A549 (cell line): ENCODE measurements around the gene KIF3B. TPM values are rescaled to one million over a fixed set of nuclear protein-coding genes. Genes with fewer than 3 reads are reported as not detected.

Source experiments
- ATAC-seq, 2 experiments: fragments of 200-7000 bp in 1 of 2; fragments of >200 bp in 1 of 2; cut with Nextera tagmentation in 1 of 2; cut with Tn5 transposase in 1 of 2; 3 replicates each; pipeline versions ENCODE4 v1.8.0 to v1.9.1; 2018 to 2020; ENCODE audit warnings: mild to moderate bottlenecking in 1 of 2, moderate library complexity in 1 of 2
- CTCF ChIA-PET: fragments of 300-600 bp; sonication (Branson Sonifier 250); formaldehyde crosslinking; extraction: SDS; loops from one replicate; lab custom pipeline; 2021; ENCODE audit warnings: antibody characterized with exemption, inconsistent platforms; lab: Yijun Ruan, JAX
- POLR2A ChIA-PET: fragments of 350-600 bp; formaldehyde crosslinking; extraction: SDS; loops from one replicate; lab custom pipeline; 2021; ENCODE audit warnings: antibody characterized with exemption, inconsistent platforms; lab: Yijun Ruan, JAX
- DNase-seq, 2 experiments: peaks; one replicate each; pipeline versions ENCODE4 v3.0.0 to v3.0.0-alpha.2; 2011 to 2016; ENCODE audit warnings: low read depth in 1 of 2, low spot score in 1 of 2
- FAIRE-seq: peaks from 2 replicates; lab custom pipeline; 2011; peaks lifted over from hg19 to GRCh38; lab: Jason Lieb, UNC
- H3K27ac ChIP-seq, 2 experiments: fragments of >200 bp; sonication (Bioruptor Twin); formaldehyde crosslinking; 3 replicates each; pipeline ENCODE4 v1.5.1; 2016 to 2017
- H3K4me1 ChIP-seq: fragments of >200 bp; sonication (Bioruptor Twin); formaldehyde crosslinking; 3 replicates; pipeline ENCODE4 v1.6.1; 2016
- H3K4me2 ChIP-seq: fragments of >200 bp; sonication (Bioruptor Twin); formaldehyde crosslinking; 3 replicates; pipeline ENCODE4 v1.6.1; 2016
- H3K4me3 ChIP-seq: fragments of >200 bp; sonication (Bioruptor Twin); formaldehyde crosslinking; 3 replicates; pipeline ENCODE4 v1.5.1; 2016
- H3K9me3 ChIP-seq: fragments of >200 bp; sonication (Bioruptor Twin); formaldehyde crosslinking; 3 replicates; pipeline ENCODE4 v1.6.1; 2016
- CBX2 ChIP-seq: fragments of 200-600 bp; sonication (generic); IDR thresholded peaks from 2 replicates; pipeline ENCODE4 v1.6.1; 2016; ENCODE audit warnings: low read depth, mild to moderate bottlenecking, borderline replicate concordance
- CBX8 ChIP-seq: fragments of 200-600 bp; sonication (generic); IDR thresholded peaks from 2 replicates; pipeline ENCODE4 v1.6.1; 2016
- CEBPB ChIP-seq, 2 experiments: fragments of >200 bp in 1 of 2; sonication (Bioruptor Twin) in 1 of 2; formaldehyde crosslinking in 1 of 2; IDR thresholded peaks; 2 replicates each; pipeline ENCODE4 v1.6.1; 2012 to 2016
- EHF ChIP-seq: fragments of 250-450 bp; sonication (Bioruptor Pico); IDR thresholded peaks from 2 replicates; pipeline ENCODE4 v1.5.0; 2020; ENCODE audit warnings: mild to moderate bottlenecking
- EHMT2 ChIP-seq: fragments of 200-600 bp; sonication (generic); IDR thresholded peaks from 2 replicates; pipeline ENCODE4 v1.6.1; 2016; ENCODE audit warnings: antibody characterized with exemption, low read depth, mild to moderate bottlenecking, moderate library complexity
- HDAC2 ChIP-seq: fragments of 200-600 bp; sonication (generic); IDR thresholded peaks from 2 replicates; pipeline ENCODE4 v1.6.1; 2016
- HOXA7 ChIP-seq: fragments of 250-450 bp; sonication (Bioruptor Pico); IDR thresholded peaks from 2 replicates; pipeline ENCODE4 v1.5.0; 2020; ENCODE audit warnings: mild to moderate bottlenecking, moderate library complexity
- HOXB5 ChIP-seq: fragments of 250-450 bp; sonication (Bioruptor Pico); IDR thresholded peaks from 2 replicates; pipeline ENCODE4 v1.5.0; 2020; ENCODE audit warnings: mild to moderate bottlenecking, moderate library complexity
- KDM5A ChIP-seq: fragments of 200-600 bp; sonication (generic); IDR thresholded peaks from 2 replicates; pipeline ENCODE4 v1.6.1; 2016; ENCODE audit warnings: antibody characterized with exemption, mild to moderate bottlenecking
- MAFK ChIP-seq: fragments of 450-650 bp; IDR thresholded peaks from 2 replicates; pipeline ENCODE4 v1.6.1; 2014; ENCODE audit not compliant: partially characterized antibody
- MYC ChIP-seq: IDR thresholded peaks from 2 replicates; pipeline ENCODE4 v1.6.1; 2012; ENCODE audit warnings: mild to moderate bottlenecking, inconsistent platforms, low read length, improper control_type of control experiment, borderline replicate concordance
- NFE2L2 ChIP-seq: fragments of 150-350 bp; conservative IDR thresholded peaks from 2 replicates; pipeline ENCODE4 v1.6.1; 2014; ENCODE audit warnings: low read length
- NR3C1 ChIP-seq: fragments of >200 bp; sonication (Bioruptor Twin); formaldehyde crosslinking; IDR thresholded peaks from 3 replicates; pipeline ENCODE4 v1.6.1; 2017
- POLR2A ChIP-seq: IDR thresholded peaks from 2 replicates; pipeline ENCODE4 v1.6.1; 2012; ENCODE audit warnings: mild to moderate bottlenecking, low read length
- RFX5 ChIP-seq: fragments of 450-650 bp; IDR thresholded peaks from 2 replicates; pipeline ENCODE4 v1.7.1; 2014; ENCODE audit warnings: antibody characterized with exemption, mild to moderate bottlenecking, moderate library complexity
- SREBF2 ChIP-seq: fragments of 450-650 bp; IDR thresholded peaks from 2 replicates; pipeline ENCODE4 v1.6.1; 2014; ENCODE audit warnings: mild to moderate bottlenecking, moderate library complexity
- TFCP2L1 ChIP-seq: fragments of 250-450 bp; sonication (Bioruptor Pico); IDR thresholded peaks from 2 replicates; pipeline ENCODE4 v1.5.0; 2021; ENCODE audit warnings: mild to moderate bottlenecking
- TP53 ChIP-seq: fragments of 250-450 bp; sonication (Bioruptor Pico); IDR thresholded peaks from 2 replicates; pipeline ENCODE4 v1.5.0; 2021; ENCODE audit warnings: mild to moderate bottlenecking, moderate library complexity
- ZNF302 ChIP-seq: fragments of 250-450 bp; sonication (Bioruptor Pico); IDR thresholded peaks from 2 replicates; pipeline ENCODE4 v1.9.0; 2021; ENCODE audit warnings: inconsistent platforms, mild to moderate bottlenecking, moderate library complexity
- WGBS: methylation state at CpG from one replicate; pipeline ENCODE4 v1.1.6; 2017; ENCODE audit errors: missing lambda C conversion rate; 5-methylcytosine and 5-hydroxymethylcytosine counted together
- polyA plus RNA-seq, 4 experiments: library from polyadenylated mRNA; depleted of rRNA in 3 of 4; stranded (reverse); fragments of >200 nt; fragmentation: RNase III in 1 of 4; extraction: RNeasy Plus Mini Kit Qiagen cat#74134 plus additional on column Dnase treatment in 1 of 4; gene quantifications; 2 replicates in 3 of 4; 3 replicates in 1 of 4; pipeline ENCODE4 v1.2.3, GENCODE V29; 2011 to 2017
- TF ChIP-seq, protein P1 (sequence below): IDR thresholded peaks from 2 replicates; pipeline ENCODE4 v1.6.1; 2012
- TF ChIP-seq, protein P2 (sequence below): fragments of >200 bp; sonication (Bioruptor Twin); formaldehyde crosslinking; IDR thresholded peaks from 2 replicates; pipeline ENCODE4 v1.6.1; 2016
- TF ChIP-seq, protein P3 (sequence below): fragments of 450-650 bp; IDR thresholded peaks from 2 replicates; pipeline ENCODE4 v1.6.1; 2014; ENCODE audit warnings: antibody characterized with exemption
- TF ChIP-seq, protein P4 (sequence below): fragments of 250-450 bp; sonication (Bioruptor Pico); IDR thresholded peaks from 2 replicates; pipeline ENCODE4 v1.5.0; 2020; ENCODE audit warnings: low read depth, mild to moderate bottlenecking, moderate library complexity

The KIF3B gene
- polyA plus RNA-seq, 2 of the 4 experiments (the other 2 are of a cell fraction) = 23.7 to 33.7 TPM

DNA sequence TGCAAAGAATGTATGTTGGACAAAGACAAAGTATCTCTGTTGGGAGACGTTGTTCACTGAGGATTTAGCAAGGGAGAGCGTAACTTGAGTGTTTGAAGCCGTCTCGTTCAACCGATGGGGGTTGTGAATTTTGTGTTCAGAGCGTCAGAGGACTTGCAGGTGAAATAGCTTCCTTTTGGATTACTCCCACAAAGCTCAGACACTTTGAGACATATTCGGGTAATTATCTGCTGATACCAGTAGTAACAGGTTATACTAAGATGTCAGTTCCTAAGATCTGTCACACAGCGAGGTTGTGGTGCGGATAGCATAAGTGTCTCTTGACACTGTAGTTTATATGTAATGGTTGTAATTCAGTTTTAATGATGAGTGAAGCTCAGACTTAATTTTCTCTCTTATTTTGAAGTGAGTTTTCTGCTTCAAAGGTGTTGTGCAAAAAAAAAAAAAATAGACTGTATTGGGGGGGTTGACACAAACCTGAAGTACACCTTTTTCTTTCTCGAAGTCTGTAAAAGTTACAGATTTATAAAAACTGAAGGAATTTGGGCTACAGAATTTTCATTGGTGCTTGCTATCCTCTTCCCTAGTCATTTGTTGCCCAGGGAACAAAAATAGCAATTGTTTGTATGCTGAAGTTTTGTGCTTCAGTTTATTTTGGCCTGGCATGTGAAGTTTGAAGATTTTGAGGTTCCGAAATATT lies 82.3 kb downstream of the KIF3B start:
- no peak for DNase-seq
- 34% methylated on average over 11 of the region's 11 CpGs for WGBS
- H3K4me1 ChIP-seq = peaks cover 59% of the 10 kb centered on the region

DNA sequence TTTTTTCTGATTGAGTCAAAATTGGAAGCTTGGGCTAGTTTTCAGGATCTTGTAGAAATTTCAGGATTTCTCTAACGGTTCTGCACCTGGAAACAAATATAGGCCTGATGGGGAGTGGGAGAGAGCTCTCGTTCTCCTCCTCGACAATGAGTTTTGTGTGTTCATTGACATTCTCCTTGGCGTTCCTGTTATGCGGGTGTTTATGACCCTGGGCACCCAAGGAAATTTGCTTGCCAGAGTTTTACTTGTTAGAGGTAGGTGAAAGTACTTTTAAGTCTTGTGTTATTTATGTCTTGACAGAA lies 82.8 kb downstream of the KIF3B start:
- no peak overlapping the region for H3K27ac ChIP-seq
- peak overlapping the region; percentile 86 for H3K4me2 ChIP-seq
- FAIRE-seq (no peak), ATAC-seq (no peak), DNase-seq (no peak)
- no peak for TF ChIP-seq CBX2
- no peak for TF ChIP-seq MYC
- TF ChIP-seq, protein P1, sequence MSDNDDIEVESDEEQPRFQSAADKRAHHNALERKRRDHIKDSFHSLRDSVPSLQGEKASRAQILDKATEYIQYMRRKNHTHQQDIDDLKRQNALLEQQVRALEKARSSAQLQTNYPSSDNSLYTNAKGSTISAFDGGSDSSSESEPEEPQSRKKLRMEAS = no peak
- no peak for TF ChIP-seq POLR2A
- TF ChIP-seq, protein P2, sequence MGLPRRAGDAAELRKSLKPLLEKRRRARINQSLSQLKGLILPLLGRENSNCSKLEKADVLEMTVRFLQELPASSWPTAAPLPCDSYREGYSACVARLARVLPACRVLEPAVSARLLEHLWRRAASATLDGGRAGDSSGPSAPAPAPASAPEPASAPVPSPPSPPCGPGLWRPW = no peak
- no peak for TF ChIP-seq EHF (CRISPR knock-in tag)
- no peak for TF ChIP-seq KDM5A
- TF ChIP-seq HDAC2 = no peak
- TF ChIP-seq HOXA7 (CRISPR knock-in tag) = no peak
- no peak for TF ChIP-seq NR3C1
- TF ChIP-seq TFCP2L1 (CRISPR knock-in tag) = no peak
- TF ChIP-seq SREBF2 = no peak
- no peak for TF ChIP-seq CBX8
- TF ChIP-seq, protein P3, sequence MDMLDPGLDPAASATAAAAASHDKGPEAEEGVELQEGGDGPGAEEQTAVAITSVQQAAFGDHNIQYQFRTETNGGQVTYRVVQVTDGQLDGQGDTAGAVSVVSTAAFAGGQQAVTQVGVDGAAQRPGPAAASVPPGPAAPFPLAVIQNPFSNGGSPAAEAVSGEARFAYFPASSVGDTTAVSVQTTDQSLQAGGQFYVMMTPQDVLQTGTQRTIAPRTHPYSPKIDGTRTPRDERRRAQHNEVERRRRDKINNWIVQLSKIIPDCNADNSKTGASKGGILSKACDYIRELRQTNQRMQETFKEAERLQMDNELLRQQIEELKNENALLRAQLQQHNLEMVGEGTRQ = no peak
- no peak for TF ChIP-seq HOXB5 (CRISPR knock-in tag)
- TF ChIP-seq NFE2L2 = no peak
- no peak for TF ChIP-seq TP53 (CRISPR knock-in tag)
- no peak for TF ChIP-seq CEBPB (IDR thresholded peaks at IDR 0.05)
- CTCF ChIA-PET = no interaction called here
- POLR2A ChIA-PET = no interaction called here
- peaks cover 58% of the 10 kb centered on the region for H3K4me1 ChIP-seq
- 78% methylated on average over 5 of the region's 5 CpGs for WGBS
- H3K9me3 ChIP-seq = no peaks in the 10 kb centered on the region
- H3K4me3 ChIP-seq = peak overlapping the region; percentile 73; the same call in 1 of the 3 replicates

More for the DNA sequence above, 82.3 kb downstream of the KIF3B start:
- Histone ChIP-seq H3K4me3 (peak overlapping the region; percentile 73), H3K4me2 (peak overlapping the region; percentile 86), H3K9me3 (no peaks in the 10 kb centered on the region), H3K27ac (peak overlapping the region; percentile 98 to 100)
- ChIA-PET POLR2A (no interaction called here), CTCF (interaction anchor here (1.4 to 1.5 kb wide), 2 partner anchors 22 to 26 kb away, joined by 3 to 4 read pairs; no protein-coding TSS in a partner anchor)
- ATAC-seq (no peak), FAIRE-seq (no peak)
- TF ChIP-seq ZNF302 (CRISPR knock-in tag) (no peak), EHMT2 (no peak), TFCP2L1 (CRISPR knock-in tag) (no peak), RFX5 (peak; percentile 92), MYC (no peak)

DNA sequence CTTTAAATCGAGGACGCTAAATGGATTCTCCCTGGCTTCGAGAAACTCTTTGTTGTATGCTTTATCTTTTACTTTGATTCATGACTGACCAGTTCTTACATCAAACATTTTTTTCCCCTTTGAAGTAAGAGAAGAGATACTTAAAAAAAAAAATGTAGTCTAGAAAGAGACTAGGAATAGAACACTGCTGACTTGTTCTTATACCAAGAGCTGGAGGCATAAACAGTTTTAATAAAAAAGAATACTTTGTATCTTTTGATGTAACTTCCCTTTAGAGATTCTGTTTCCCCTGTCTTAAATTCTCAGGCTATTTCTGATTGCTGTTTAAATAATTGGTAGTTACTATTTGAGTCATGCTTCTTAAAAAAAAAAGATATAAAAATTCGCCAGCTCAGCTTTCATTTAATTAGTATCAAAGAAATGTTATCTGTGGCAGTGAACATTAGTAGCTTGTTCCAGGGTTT lies 85.5 kb downstream of the KIF3B start:
- no peak overlapping the region; the same call in 2 of the 3 replicates for H3K4me2 ChIP-seq
- 78% methylated on average over 4 of the region's 4 CpGs for WGBS
- TF ChIP-seq MAFK = peak; percentile 54
- TF ChIP-seq, protein P4, sequence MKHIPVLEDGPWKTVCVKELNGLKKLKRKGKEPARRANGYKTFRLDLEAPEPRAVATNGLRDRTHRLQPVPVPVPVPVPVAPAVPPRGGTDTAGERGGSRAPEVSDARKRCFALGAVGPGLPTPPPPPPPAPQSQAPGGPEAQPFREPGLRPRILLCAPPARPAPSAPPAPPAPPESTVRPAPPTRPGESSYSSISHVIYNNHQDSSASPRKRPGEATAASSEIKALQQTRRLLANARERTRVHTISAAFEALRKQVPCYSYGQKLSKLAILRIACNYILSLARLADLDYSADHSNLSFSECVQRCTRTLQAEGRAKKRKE (CRISPR knock-in tag) = no peak
- TF ChIP-seq, all 56 proteins: peak for 1
- Histone ChIP-seq H3K27ac (no peak overlapping the region), H3K4me1 (peaks cover 57% of the 10 kb centered on the region), H3K4me3 (no peak overlapping the region), H3K9me3 (no peaks in the 10 kb centered on the region)
- POLR2A ChIA-PET = no interaction called here
- CTCF ChIA-PET = interaction anchor here (0.6 to 2.4 kb wide), 2 partner anchors 26 to 801 kb away, joined by 3 to 10 read pairs; no protein-coding TSS in a partner anchor
- no peak for ATAC-seq
- FAIRE-seq = no peak
- DNase-seq = no peak
